H9 (cell line): Measurements from ENCODE around the gene OR51A4. TPM values are rescaled to one million over a fixed set of nuclear protein-coding genes. Genes with fewer than 3 reads are reported as not detected.

ENCODE experiments used
- DNase-seq: peaks from one replicate; pipeline ENCODE4 v3.0.0-alpha.2; 2017
- H2AFZ ChIP-seq: one replicate; pipeline ENCODE4 v1.6.1; 2013; ENCODE audit warnings: mild to moderate bottlenecking, low read length, control low read depth, moderate library complexity
- H2AK5ac ChIP-seq: 2 replicates; pipeline ENCODE4 v1.6.1; 2013; ENCODE audit warnings: low read length, control low read depth, mixed read lengths; ENCODE audit not compliant: insufficient read length
- H2BK120ac ChIP-seq: one replicate; pipeline ENCODE4 v1.6.1; 2013; ENCODE audit warnings: low read depth, mild to moderate bottlenecking, low read length, control low read depth, inconsistent platforms; ENCODE audit not compliant: poor library complexity, severe bottlenecking
- H2BK12ac ChIP-seq: 2 replicates; pipeline ENCODE4 v1.6.1; 2013; ENCODE audit warnings: low read length, control low read depth, mixed read lengths, low read depth; ENCODE audit not compliant: insufficient read length
- H2BK15ac ChIP-seq: 2 replicates; pipeline ENCODE4 v1.6.1; 2013; ENCODE audit warnings: low read depth, low read length, control low read depth
- H2BK20ac ChIP-seq: one replicate; pipeline ENCODE4 v1.6.1; 2013; ENCODE audit warnings: low read depth, mild to moderate bottlenecking, low read length, control low read depth, inconsistent platforms; ENCODE audit not compliant: poor library complexity, severe bottlenecking
- H2BK5ac ChIP-seq: 2 replicates; pipeline ENCODE4 v1.6.1; 2013; ENCODE audit warnings: low read length, control low read depth, mixed read lengths; ENCODE audit not compliant: insufficient read length
- H3K14ac ChIP-seq: 2 replicates; pipeline ENCODE4 v1.6.1; 2013; ENCODE audit warnings: low read length, control low read depth; ENCODE audit not compliant: insufficient read depth
- H3K18ac ChIP-seq: 2 replicates; pipeline ENCODE4 v1.6.1; 2013; ENCODE audit warnings: low read depth, mild to moderate bottlenecking, mixed read lengths, low read length, control low read depth; ENCODE audit not compliant: insufficient read length
- H3K23ac ChIP-seq: 2 replicates; pipeline ENCODE4 v1.6.1; 2013; ENCODE audit warnings: low read length, control low read depth, mixed read lengths, low read depth; ENCODE audit not compliant: insufficient read length
- H3K23me2 ChIP-seq: 2 replicates; pipeline ENCODE4 v1.6.1; 2013; ENCODE audit warnings: low read depth, mild to moderate bottlenecking, mixed read lengths, low read length, control low read depth; ENCODE audit not compliant: insufficient read length, poor library complexity, severe bottlenecking
- H3K27ac ChIP-seq: 2 replicates; pipeline ENCODE4 v1.5.1; 2013; ENCODE audit warnings: low read length, control low read depth, mixed read lengths, low read depth; ENCODE audit not compliant: insufficient read length
- H3K27me3 ChIP-seq: 2 replicates; pipeline ENCODE4 v1.6.1; 2013; ENCODE audit warnings: low read length, control low read depth, inconsistent platforms; ENCODE audit not compliant: insufficient read depth
- H3K4ac ChIP-seq: 2 replicates; pipeline ENCODE4 v1.6.1; 2013; ENCODE audit warnings: low read depth, mild to moderate bottlenecking, control low read depth, inconsistent platforms, low read length, moderate library complexity
- H3K4me1 ChIP-seq: 2 replicates; pipeline ENCODE4 v1.6.1; 2013; ENCODE audit warnings: low read length, control low read depth, inconsistent platforms; ENCODE audit not compliant: insufficient read depth
- H3K4me2 ChIP-seq: 2 replicates; pipeline ENCODE4 v1.6.1; 2013; ENCODE audit warnings: low read length, control low read depth, mixed read lengths; ENCODE audit not compliant: insufficient read length, insufficient read depth
- H3K56ac ChIP-seq: 2 replicates; pipeline ENCODE4 v1.6.1; 2013; ENCODE audit warnings: low read depth, mild to moderate bottlenecking, mixed read lengths, low read length, control low read depth; ENCODE audit not compliant: insufficient read length
- H3K79me1 ChIP-seq: 2 replicates; pipeline ENCODE4 v1.6.1; 2013; ENCODE audit warnings: low read depth, mild to moderate bottlenecking, moderate library complexity, low read length, control low read depth, inconsistent platforms; ENCODE audit not compliant: insufficient read depth, poor library complexity, severe bottlenecking
- H3K79me2 ChIP-seq: 2 replicates; pipeline ENCODE4 v1.6.1; 2013; ENCODE audit warnings: low read length, control low read depth, inconsistent platforms; ENCODE audit not compliant: insufficient read depth
- H3K9ac ChIP-seq: 2 replicates; pipeline ENCODE4 v1.6.1; 2013; ENCODE audit warnings: low read length, control low read depth, mixed read lengths; ENCODE audit not compliant: insufficient read length; ENCODE audit errors: extremely low read depth
- H3K9me3 ChIP-seq: one replicate; pipeline ENCODE4 v1.6.1; 2013; ENCODE audit warnings: low read depth, low read length, inconsistent platforms; ENCODE audit not compliant: control insufficient read depth
- H3T11ph ChIP-seq: one replicate; pipeline ENCODE4 v1.6.1; 2013; ENCODE audit warnings: mild to moderate bottlenecking, low read length, control low read depth, inconsistent platforms
- H4K20me1 ChIP-seq: one replicate; pipeline ENCODE4 v1.6.1; 2013; ENCODE audit not compliant: control insufficient read depth, insufficient read length, insufficient read depth
- H4K5ac ChIP-seq: 2 replicates; pipeline ENCODE4 v1.6.1; 2013; ENCODE audit warnings: low read depth, mild to moderate bottlenecking, mixed read lengths, low read length, control low read depth; ENCODE audit not compliant: insufficient read length
- H4K8ac ChIP-seq: replicated peaks from 2 replicates; pipeline ENCODE4 v1.6.1; 2013; ENCODE audit warnings: low read length, control low read depth, mixed read lengths, low read depth; ENCODE audit not compliant: insufficient read length
- H4K91ac ChIP-seq: 2 replicates; pipeline ENCODE4 v1.6.1; 2013; ENCODE audit warnings: low read depth, mild to moderate bottlenecking, moderate library complexity, mixed read lengths, low read length, control low read depth; ENCODE audit not compliant: insufficient read length
- H3K27ac Mint-ChIP-seq, 3 experiments: 2 replicates in 2 of 3; 3 replicates in 1 of 3; pipeline ENCODE4 v1.8.0; 2020 to 2021; ENCODE audit warnings: mixed read lengths in 3 of 3, mild to moderate bottlenecking in 1 of 3, moderate library complexity in 1 of 3
- H3K27me3 Mint-ChIP-seq: 2 replicates; pipeline ENCODE4 v1.8.0; 2021; ENCODE audit warnings: low read depth, mild to moderate bottlenecking, moderate library complexity, mixed read lengths
- H3K36me3 Mint-ChIP-seq, 3 experiments: 2 replicates in 2 of 3; 3 replicates in 1 of 3; pipeline ENCODE4 v1.8.0; 2020 to 2021; ENCODE audit warnings: low read depth in 3 of 3, mixed read lengths in 3 of 3; ENCODE audit not compliant: insufficient read depth in 1 of 3
- H3K4me1 Mint-ChIP-seq, 2 experiments: 2 replicates each; pipeline ENCODE4 v1.8.0; 2020; ENCODE audit warnings: mixed read lengths in 2 of 2
- H3K4me3 Mint-ChIP-seq, 2 experiments: 2 replicates in 1 of 2; 3 replicates in 1 of 2; pipeline ENCODE4 v1.8.0; 2020 to 2021; ENCODE audit warnings: mild to moderate bottlenecking in 2 of 2, mixed read lengths in 2 of 2, moderate library complexity in 1 of 2
- H3K9me3 Mint-ChIP-seq, 2 experiments: 2 replicates in 1 of 2; 3 replicates in 1 of 2; pipeline ENCODE4 v1.8.0; 2020; ENCODE audit warnings: mild to moderate bottlenecking in 2 of 2, mixed read lengths in 2 of 2, moderate library complexity in 1 of 2
- CTCF ChIP-seq: fragments of 200-600 bp; sonication (generic); conservative IDR thresholded peaks from 3 replicates; pipeline ENCODE4 v1.8.0; 2021; ENCODE audit warnings: antibody characterized with exemption, mild to moderate bottlenecking
- WGBS: extraction: QIAGEN DNeasy Blood & Tissue Kit; methylation state at CpG from one replicate; pipeline ENCODE4 v1.1.7; 2013; ENCODE audit warnings: missing lambda C conversion rate, low lambda C conversion rate, mixed read lengths; ENCODE audit not compliant: insufficient read length; ENCODE audit errors: extremely low coverage; 5-methylcytosine and 5-hydroxymethylcytosine counted together
- total RNA-seq: library from RNA; stranded (reverse); gene quantifications from 2 replicates; pipeline ENCODE4 v1.2.1, GENCODE V29; 2021

Gene OR51A4
- total RNA-seq, 1 experiment from 2014 or later, result not detected

GRCh38 chr11:4960877-4961276 lies 13.5 kb upstream of the OR51A4 start:
- H3K4me2 ChIP-seq, result no peak overlapping the region
- H2BK15ac ChIP-seq, result no peak overlapping the region
- H4K8ac ChIP-seq, result no peak overlapping the region
- H3K9ac ChIP-seq, result no peak overlapping the region
- no peak overlapping the region for H2AK5ac ChIP-seq
- H3K9me3 ChIP-seq, result no peaks in the 10 kb centered on the region
- no peak overlapping the region for H4K5ac ChIP-seq
- H3K4me3 Mint-ChIP-seq, result no peak overlapping the region
- no peak overlapping the region for H2AFZ ChIP-seq
- no peak for DNase-seq
- H3K4me1 ChIP-seq, result no peaks in the 10 kb centered on the region
- no peak overlapping the region for H3K27ac Mint-ChIP-seq
- H3K9me3 Mint-ChIP-seq, result peaks cover 2 to 3% of the 10 kb centered on the region in 2 experiments; a peak in 3 of 5 replicates
- no peak overlapping the region for H3K14ac ChIP-seq
- H2BK12ac ChIP-seq, result no peak overlapping the region
- no peak overlapping the region for H2BK5ac ChIP-seq
- TF ChIP-seq CTCF, result no peak
- no peak overlapping the region for H4K91ac ChIP-seq
- no peaks in the 10 kb centered on the region for H3K27me3 ChIP-seq
- WGBS, result no CpG with 5 or more reads among the region's 3 CpGs
- no peak overlapping the region for H3K18ac ChIP-seq
- no peaks in the 10 kb centered on the region for H3K27me3 Mint-ChIP-seq
- H3T11ph ChIP-seq, result no peak overlapping the region
- no peaks in the 10 kb centered on the region; a peak in 1 of 7 replicates for H3K36me3 Mint-ChIP-seq
- no peaks in the 10 kb centered on the region for H3K79me2 ChIP-seq
- no peak overlapping the region for H3K23ac ChIP-seq
- H2BK120ac ChIP-seq, result no peak overlapping the region
- no peak overlapping the region for H2BK20ac ChIP-seq
- no peak overlapping the region for H3K27ac ChIP-seq
- no peaks in the 10 kb centered on the region for H3K79me1 ChIP-seq
- 0 out of 4 replicates have a peak, but pooled peaks cover 0 to 3% of the 10 kb centered on the region in 2 experiments for H3K4me1 Mint-ChIP-seq
- no peak overlapping the region for H3K4ac ChIP-seq
- H3K23me2 ChIP-seq, result no peaks in the 10 kb centered on the region
- no peaks in the 10 kb centered on the region for H4K20me1 ChIP-seq
- H3K56ac ChIP-seq, result no peak overlapping the region
